ENCODE data around the gene SLC2A9. TPM values are rescaled to one million over a fixed set of nuclear protein-coding genes. Genes with fewer than 3 reads are reported as not detected.

Gene SLC2A9
- total RNA-seq, 1 donor from 2014 or later = 0.72 TPM

DNA sequence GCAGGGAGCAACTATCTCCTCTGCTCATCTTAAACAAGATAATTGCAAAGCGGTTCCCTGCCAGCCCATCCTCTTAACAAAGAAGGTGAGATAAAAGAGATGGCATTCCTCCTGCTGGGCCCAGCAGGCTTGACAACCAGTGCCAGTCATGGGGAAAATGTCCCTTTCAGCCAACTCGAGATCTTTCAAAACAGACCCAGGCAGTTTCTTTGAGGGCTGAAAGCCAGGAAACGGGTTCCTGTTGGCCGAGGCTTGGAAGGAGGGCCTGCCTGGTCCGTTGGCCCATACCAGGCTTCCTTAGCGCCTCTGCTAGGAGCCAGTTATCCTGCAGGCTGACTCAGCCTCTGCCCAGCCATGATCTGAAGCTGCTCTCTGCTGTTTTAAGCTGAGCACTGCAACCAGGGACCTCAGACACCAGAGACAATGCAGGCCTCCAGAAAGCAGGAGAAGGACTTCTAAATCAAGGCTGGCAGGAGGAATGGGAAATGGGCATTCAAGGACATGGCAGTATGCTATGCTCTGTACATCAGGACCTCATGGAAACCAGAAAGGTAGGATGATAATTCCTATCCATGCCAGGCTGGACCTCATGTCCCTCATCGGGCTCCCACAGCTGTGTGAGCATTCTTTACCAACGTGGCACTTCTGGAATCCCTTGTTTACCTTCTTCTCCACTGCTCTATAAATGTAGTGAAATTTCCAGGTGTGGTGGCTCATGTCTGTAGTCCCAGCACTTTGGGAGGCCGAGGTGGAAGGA lies 42.4 kb upstream of the SLC2A9 start:
- no peaks in the 10 kb centered on the region for H3K27me3 Mint-ChIP-seq (ENCODE audit: low read depth)
- no peak overlapping the region for H3K27ac Mint-ChIP-seq (ENCODE audit: unreplicated experiment)
- H3K36me3 Mint-ChIP-seq (ENCODE audit: low read depth) = peaks cover 8% of the 10 kb centered on the region
- H3K4me3 Mint-ChIP-seq (ENCODE audit: unreplicated experiment) = no peak overlapping the region
- no peak for DNase-seq (ENCODE audit: low spot score)
- TF ChIP-seq, protein P1, sequence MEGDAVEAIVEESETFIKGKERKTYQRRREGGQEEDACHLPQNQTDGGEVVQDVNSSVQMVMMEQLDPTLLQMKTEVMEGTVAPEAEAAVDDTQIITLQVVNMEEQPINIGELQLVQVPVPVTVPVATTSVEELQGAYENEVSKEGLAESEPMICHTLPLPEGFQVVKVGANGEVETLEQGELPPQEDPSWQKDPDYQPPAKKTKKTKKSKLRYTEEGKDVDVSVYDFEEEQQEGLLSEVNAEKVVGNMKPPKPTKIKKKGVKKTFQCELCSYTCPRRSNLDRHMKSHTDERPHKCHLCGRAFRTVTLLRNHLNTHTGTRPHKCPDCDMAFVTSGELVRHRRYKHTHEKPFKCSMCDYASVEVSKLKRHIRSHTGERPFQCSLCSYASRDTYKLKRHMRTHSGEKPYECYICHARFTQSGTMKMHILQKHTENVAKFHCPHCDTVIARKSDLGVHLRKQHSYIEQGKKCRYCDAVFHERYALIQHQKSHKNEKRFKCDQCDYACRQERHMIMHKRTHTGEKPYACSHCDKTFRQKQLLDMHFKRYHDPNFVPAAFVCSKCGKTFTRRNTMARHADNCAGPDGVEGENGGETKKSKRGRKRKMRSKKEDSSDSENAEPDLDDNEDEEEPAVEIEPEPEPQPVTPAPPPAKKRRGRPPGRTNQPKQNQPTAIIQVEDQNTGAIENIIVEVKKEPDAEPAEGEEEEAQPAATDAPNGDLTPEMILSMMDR (IDR thresholded peaks at IDR 0.05) = peak; percentile 56
- no peaks in the 10 kb centered on the region for H3K4me1 Mint-ChIP-seq (ENCODE audit: low read depth)
- no peaks in the 10 kb centered on the region for H3K9me3 Mint-ChIP-seq (ENCODE audit: low read depth)

DNA sequence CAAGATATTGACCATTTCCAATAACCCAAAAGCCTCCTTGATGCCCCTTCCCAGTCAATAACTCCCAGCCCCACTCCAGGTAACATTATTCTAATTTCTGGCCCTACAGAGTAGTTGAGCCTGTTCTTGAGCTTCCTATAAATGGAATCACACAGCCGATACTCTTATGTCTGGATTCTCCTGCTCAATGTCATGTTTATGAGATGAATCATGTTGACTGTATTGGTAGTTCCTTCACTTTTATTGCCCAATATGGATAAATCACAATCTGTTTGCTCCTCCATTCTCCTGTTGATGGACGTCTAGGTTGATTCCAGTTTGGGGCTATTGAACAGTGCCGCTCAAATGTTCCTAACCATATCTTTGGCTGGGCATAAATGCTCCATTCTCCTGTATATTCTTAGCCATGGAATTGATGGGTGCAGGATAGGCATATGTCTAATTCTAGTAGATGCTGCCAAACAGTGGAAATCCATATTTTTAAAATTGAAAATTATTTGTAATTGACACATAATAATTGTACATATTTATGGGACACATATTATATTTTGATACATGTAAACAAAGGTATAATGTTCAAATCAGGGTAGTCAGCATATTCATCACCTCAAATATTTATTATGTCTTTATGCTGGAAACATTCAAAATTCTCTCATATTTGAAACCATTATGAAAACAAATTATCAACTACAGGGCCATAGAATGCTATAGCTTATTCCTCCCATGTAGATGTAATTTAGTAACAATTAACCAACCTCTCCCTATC lies 40.5 kb upstream of the SLC2A9 start:
- H3K27ac Mint-ChIP-seq (ENCODE audit: unreplicated experiment) = no peak overlapping the region
- no peaks in the 10 kb centered on the region for H3K27me3 Mint-ChIP-seq (ENCODE audit: low read depth)
- H3K9me3 Mint-ChIP-seq (ENCODE audit: low read depth) = no peaks in the 10 kb centered on the region
- peaks cover 3% of the 10 kb centered on the region for H3K36me3 Mint-ChIP-seq (ENCODE audit: low read depth)
- no peak for DNase-seq (ENCODE audit: low spot score)
- H3K4me1 Mint-ChIP-seq (ENCODE audit: low read depth) = no peaks in the 10 kb centered on the region
- TF ChIP-seq, protein P1 (IDR thresholded peaks at IDR 0.05) = no peak
- H3K4me3 Mint-ChIP-seq (ENCODE audit: unreplicated experiment) = no peak overlapping the region

DNA sequence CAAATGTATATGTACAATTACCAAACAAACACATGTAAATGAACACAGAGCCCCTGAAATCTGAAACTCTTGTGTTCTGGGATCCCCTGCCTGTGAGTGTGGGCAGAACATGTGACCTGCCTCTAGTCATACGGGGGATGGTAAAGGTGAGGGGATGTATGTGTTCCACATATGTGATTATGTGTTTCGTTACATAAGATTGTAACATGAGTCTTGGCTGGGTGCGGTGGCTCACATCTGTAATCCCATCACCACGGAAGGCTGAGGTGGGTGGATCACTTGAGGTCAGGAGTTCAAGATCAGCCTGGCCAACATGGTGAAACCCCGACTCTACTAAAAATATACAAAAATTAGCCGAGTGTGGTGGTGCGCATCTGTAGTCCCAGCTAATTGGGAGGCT lies 37.1 kb upstream of the SLC2A9 start:
- TF ChIP-seq, protein P1 (IDR thresholded peaks at IDR 0.05) = no peak
- Mint-ChIP-seq H3K4me3 (ENCODE audit: unreplicated experiment) (no peak overlapping the region), H3K4me1 (ENCODE audit: low read depth) (no peaks in the 10 kb centered on the region), H3K27ac (ENCODE audit: unreplicated experiment) (no peak overlapping the region), H3K27me3 (ENCODE audit: low read depth) (no peaks in the 10 kb centered on the region), H3K36me3 (ENCODE audit: low read depth) (no peaks in the 10 kb centered on the region), H3K9me3 (ENCODE audit: low read depth) (no peaks in the 10 kb centered on the region)
- no peak for DNase-seq (ENCODE audit: low spot score)

DNA sequence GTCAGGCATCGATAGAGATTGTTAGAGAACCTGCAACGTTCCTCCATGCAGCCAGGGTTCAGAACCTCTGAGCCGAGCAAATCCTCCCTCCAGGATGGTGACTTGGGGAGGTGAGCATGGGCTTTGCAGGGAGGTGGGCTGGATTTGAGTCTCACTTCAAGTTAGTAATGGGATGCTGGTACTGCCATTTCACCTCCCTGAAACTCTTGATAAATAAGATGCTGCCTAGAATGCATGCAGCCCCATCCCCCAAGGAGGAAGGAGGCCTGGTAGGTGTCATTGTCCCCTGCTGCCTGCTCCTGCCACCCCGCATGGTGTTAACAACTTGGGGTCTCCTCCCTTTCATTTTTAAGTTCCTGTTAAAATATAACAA lies 35.7 kb upstream of the SLC2A9 start:
- Mint-ChIP-seq H3K4me1 (ENCODE audit: low read depth) (no peaks in the 10 kb centered on the region), H3K27me3 (ENCODE audit: low read depth) (peaks cover 3% of the 10 kb centered on the region), H3K27ac (ENCODE audit: unreplicated experiment) (no peak overlapping the region), H3K4me3 (ENCODE audit: unreplicated experiment) (no peak overlapping the region), H3K36me3 (ENCODE audit: low read depth) (no peaks in the 10 kb centered on the region), H3K9me3 (ENCODE audit: low read depth) (no peaks in the 10 kb centered on the region)
- no peak for DNase-seq (ENCODE audit: low spot score)
- TF ChIP-seq, protein P1 (IDR thresholded peaks at IDR 0.05) = no peak

DNA sequence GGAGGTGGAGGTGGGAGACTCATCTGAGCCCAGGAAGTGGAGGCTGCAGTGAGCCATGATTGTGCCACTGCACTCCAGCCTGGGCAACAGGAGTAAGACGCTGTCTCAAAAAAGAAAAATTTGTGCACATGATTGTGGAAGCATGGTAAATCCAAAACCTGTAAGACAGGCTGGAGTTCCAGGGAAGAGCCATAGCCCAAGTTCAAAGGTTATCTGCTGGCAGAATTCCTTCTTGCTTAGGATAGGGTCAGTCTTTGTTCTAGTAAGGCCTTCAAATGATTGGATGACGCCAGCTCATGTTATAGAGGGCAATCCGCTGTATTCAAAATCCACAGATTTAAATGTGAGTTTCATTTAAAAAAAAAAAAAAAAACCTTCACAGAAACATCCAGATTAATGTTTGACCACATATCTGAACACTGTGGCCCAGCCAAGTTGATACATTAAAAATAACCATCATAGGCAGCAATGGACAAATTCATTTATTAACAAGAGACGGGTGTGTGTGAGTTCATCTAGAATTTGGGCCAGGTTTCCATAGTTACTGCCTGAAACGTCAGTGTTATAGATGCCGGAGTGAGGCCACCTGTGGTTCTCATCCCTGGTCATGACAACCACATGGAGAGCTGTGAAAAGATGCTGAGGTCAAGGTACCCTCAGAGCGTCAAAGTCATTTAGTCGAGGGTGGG lies 35.2 kb upstream of the SLC2A9 start:
- DNase-seq (ENCODE audit: low spot score) = no peak
- Mint-ChIP-seq H3K9me3 (ENCODE audit: low read depth) (no peaks in the 10 kb centered on the region), H3K36me3 (ENCODE audit: low read depth) (no peaks in the 10 kb centered on the region), H3K27ac (ENCODE audit: unreplicated experiment) (peak overlapping the region; percentile 28), H3K27me3 (ENCODE audit: low read depth) (peaks cover 6% of the 10 kb centered on the region), H3K4me1 (ENCODE audit: low read depth) (no peaks in the 10 kb centered on the region), H3K4me3 (ENCODE audit: unreplicated experiment) (no peak overlapping the region)
- TF ChIP-seq, protein P1 (IDR thresholded peaks at IDR 0.05) = no peak
